GM12801 (cell line): ENCODE data around the gene SMURF2.

Experiments
- CTCF ChIP-seq: IDR thresholded peaks from one replicate; pipeline ENCODE4 v1.5.1; 2011; ENCODE audit warnings: control low read depth; ENCODE audit not compliant: insufficient read length; ENCODE audit errors: extremely low read depth

The SMURF2 gene

GRCh38 chr17:64692187-64692586 lies 30.1 kb upstream of the SMURF2 start:
- TF ChIP-seq CTCF, result no peak

- no peak for TF ChIP-seq CTCF
These were observed 27.0 kb upstream of the SMURF2 start for GRCh38 chr17:64689106-64689505.

- TF ChIP-seq CTCF, result no peak
These were observed 26.4 kb upstream of the SMURF2 start for GRCh38 chr17:64688481-64688880.

GRCh38 chr17:64687961-64688360 lies 25.9 kb upstream of the SMURF2 start:
- TF ChIP-seq CTCF, result no peak

GRCh38 chr17:64687376-64687775 lies 25.3 kb upstream of the SMURF2 start:
- TF ChIP-seq CTCF, result no peak

GRCh38 chr17:64686705-64687104 lies 24.6 kb upstream of the SMURF2 start:
- TF ChIP-seq CTCF, result no peak

GRCh38 chr17:64685705-64686104 lies 23.6 kb upstream of the SMURF2 start:
- TF ChIP-seq CTCF, result no peak

- no peak for TF ChIP-seq CTCF
These were observed 21.7 kb upstream of the SMURF2 start for GRCh38 chr17:64683796-64684195.
